Measurements from ENCODE around the gene FYTTD1. TPM values are rescaled to one million over a fixed set of nuclear protein-coding genes. Genes with fewer than 3 reads are reported as not detected.
A peak's percentile ranks its signal among the peaks of the same experiment; 100 is the strongest.

FYTTD1 gene
- total RNA-seq, 1 donor from 2014 or later, result 51.6 TPM

DNA sequence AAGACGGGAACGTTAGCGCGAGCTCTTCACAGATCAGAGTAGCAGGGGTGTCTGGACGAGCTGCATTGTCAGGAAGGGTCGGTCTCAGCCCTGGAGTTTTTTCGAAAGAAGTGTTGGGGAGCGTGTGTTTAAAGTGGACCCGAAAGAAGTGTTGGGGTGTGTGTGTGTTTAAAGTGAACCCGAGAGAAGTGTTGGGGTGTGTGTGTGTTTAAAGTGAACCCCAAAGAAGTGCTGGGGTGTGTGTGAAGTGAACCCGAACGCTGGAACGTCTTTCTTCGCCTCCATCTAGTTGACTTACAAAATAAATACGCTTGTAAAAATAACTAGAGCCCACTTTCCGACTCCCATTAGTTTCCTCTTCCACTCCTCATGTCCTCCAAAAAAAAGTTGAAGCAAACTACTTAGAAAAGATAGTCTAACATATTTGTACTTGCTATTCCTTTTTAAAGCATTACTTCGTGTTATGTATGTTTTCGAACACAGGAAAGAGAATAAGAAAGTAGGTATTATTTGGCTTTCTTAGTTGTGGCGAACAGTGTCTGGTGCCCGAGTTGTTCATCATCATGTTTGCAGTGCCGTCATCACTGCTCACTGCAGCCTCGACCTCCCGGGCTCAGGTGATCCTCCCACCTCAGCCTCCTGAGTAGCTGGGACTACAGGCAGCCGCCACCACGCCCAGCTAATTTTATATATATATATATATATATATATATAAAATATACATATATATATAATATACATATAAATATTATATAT, 42.4 kb downstream of the FYTTD1 start:
- peak overlapping the region; percentile 92 for H3K27ac Mint-ChIP-seq (ENCODE audit: unreplicated experiment)
- H3K27me3 Mint-ChIP-seq (ENCODE audit: unreplicated experiment), result peaks cover 10% of the 10 kb centered on the region
- H3K36me3 Mint-ChIP-seq (ENCODE audit: unreplicated experiment), result no peaks in the 10 kb centered on the region
- TF ChIP-seq, protein P1, sequence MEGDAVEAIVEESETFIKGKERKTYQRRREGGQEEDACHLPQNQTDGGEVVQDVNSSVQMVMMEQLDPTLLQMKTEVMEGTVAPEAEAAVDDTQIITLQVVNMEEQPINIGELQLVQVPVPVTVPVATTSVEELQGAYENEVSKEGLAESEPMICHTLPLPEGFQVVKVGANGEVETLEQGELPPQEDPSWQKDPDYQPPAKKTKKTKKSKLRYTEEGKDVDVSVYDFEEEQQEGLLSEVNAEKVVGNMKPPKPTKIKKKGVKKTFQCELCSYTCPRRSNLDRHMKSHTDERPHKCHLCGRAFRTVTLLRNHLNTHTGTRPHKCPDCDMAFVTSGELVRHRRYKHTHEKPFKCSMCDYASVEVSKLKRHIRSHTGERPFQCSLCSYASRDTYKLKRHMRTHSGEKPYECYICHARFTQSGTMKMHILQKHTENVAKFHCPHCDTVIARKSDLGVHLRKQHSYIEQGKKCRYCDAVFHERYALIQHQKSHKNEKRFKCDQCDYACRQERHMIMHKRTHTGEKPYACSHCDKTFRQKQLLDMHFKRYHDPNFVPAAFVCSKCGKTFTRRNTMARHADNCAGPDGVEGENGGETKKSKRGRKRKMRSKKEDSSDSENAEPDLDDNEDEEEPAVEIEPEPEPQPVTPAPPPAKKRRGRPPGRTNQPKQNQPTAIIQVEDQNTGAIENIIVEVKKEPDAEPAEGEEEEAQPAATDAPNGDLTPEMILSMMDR (IDR thresholded peaks at IDR 0.05; ENCODE audit: partially characterized antibody, unreplicated experiment), result no peak
- peak overlapping the region; percentile 100 for H3K4me3 Mint-ChIP-seq (ENCODE audit: unreplicated experiment)
- no peak for DNase-seq
- peaks cover 4% of the 10 kb centered on the region for H3K9me3 Mint-ChIP-seq (ENCODE audit: unreplicated experiment)
- H3K4me1 Mint-ChIP-seq (ENCODE audit: low read depth, unreplicated experiment), result peaks cover 2% of the 10 kb centered on the region

DNA sequence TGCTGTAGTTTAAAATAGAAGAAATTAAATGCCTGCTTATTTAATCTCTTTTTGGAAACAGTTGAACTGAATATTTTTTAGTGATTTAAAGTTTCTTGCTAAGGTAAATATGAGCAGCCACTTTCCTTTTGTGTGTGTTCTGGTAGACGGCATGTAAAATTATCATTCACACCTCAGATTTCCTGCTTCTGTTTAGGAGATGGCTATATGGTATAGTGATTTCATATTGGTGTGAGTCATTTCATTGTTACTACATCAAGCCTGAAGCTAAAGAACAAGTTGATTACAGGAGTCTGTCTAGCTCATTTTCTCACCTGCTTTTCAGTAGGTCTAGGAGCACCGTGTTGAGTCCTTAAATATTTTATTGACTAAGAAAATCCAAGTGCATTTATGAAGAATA, 43.6 kb downstream of the FYTTD1 start:
- Mint-ChIP-seq H3K4me3 (ENCODE audit: unreplicated experiment) (no peak overlapping the region), H3K27me3 (ENCODE audit: unreplicated experiment) (peaks cover 12% of the 10 kb centered on the region), H3K9me3 (ENCODE audit: unreplicated experiment) (peaks cover 5% of the 10 kb centered on the region), H3K27ac (ENCODE audit: unreplicated experiment) (no peak overlapping the region), H3K36me3 (ENCODE audit: unreplicated experiment) (no peaks in the 10 kb centered on the region), H3K4me1 (ENCODE audit: low read depth, unreplicated experiment) (peaks cover 2% of the 10 kb centered on the region)
- TF ChIP-seq, protein P1 (IDR thresholded peaks at IDR 0.05; ENCODE audit: partially characterized antibody, unreplicated experiment), result no peak
- DNase-seq, result no peak

DNA sequence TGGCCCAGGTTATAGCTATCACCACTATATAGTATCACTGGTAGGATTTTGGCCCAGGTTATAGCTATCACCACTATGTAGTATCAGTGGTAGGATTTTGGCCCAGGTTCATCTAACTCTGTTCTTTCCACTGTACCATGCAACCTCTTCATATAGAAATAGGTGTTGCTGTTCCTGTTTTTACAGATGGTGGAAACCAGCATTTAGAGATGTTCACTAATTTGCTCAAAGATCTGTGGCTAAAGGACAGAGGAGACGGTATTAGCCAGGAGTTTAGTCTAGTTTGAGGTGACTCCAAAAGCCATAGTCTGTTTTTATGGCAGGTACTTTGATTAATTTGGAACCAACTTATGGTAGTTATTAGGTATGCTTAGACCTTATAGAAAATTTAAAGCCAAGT, 44.4 kb downstream of the FYTTD1 start:
- peaks cover 6% of the 10 kb centered on the region for H3K9me3 Mint-ChIP-seq (ENCODE audit: unreplicated experiment)
- H3K36me3 Mint-ChIP-seq (ENCODE audit: unreplicated experiment), result no peaks in the 10 kb centered on the region
- no peak overlapping the region for H3K27ac Mint-ChIP-seq (ENCODE audit: unreplicated experiment)
- H3K4me1 Mint-ChIP-seq (ENCODE audit: low read depth, unreplicated experiment), result peaks cover 2% of the 10 kb centered on the region
- TF ChIP-seq, protein P1 (IDR thresholded peaks at IDR 0.05; ENCODE audit: partially characterized antibody, unreplicated experiment), result no peak
- H3K27me3 Mint-ChIP-seq (ENCODE audit: unreplicated experiment), result peaks cover 12% of the 10 kb centered on the region
- no peak for DNase-seq
- H3K4me3 Mint-ChIP-seq (ENCODE audit: unreplicated experiment), result no peak overlapping the region

DNA sequence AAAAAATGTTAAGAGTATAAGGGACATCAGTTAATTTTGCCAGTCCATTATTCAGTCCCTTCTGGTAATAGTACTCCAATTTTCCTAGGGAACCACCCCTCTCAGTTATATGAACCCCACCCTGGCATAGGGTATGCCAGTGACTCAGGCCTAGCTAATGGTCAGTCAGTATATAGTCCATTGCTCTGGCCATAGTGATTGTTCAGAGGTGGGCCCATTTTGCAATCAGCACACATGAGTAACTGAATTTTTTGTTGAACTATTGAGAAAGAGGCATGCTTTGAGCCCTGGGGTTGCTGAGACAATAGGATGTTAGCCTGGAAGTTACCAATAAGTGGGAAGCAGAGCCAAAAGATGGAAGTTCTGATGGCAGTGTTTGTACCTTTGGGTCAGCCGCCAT, 45.5 kb downstream of the FYTTD1 start:
- TF ChIP-seq, protein P1 (IDR thresholded peaks at IDR 0.05; ENCODE audit: partially characterized antibody, unreplicated experiment), result no peak
- peaks cover 2% of the 10 kb centered on the region for H3K4me1 Mint-ChIP-seq (ENCODE audit: low read depth, unreplicated experiment)

DNA sequence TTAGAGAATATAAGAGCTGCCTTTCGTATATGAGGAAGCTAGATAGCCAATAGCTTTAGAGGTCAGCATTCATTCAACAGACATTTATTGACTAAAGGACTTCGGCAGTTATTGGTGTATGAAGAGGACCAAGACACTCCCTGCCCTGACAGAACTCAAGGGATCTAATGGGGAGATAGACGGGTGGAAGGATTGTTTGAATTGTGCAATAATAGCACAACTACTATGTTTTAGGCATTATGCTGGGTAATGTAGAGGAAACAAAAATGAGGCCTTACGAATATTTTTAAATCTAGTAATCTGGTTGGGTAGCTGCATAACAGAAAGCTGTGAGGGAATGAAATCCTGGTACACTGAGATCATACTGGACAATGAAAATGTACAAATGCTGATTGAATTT, 46.4 kb downstream of the FYTTD1 start:
- H3K4me1 Mint-ChIP-seq (ENCODE audit: low read depth, unreplicated experiment), result peaks cover 2% of the 10 kb centered on the region
- TF ChIP-seq, protein P1 (IDR thresholded peaks at IDR 0.05; ENCODE audit: partially characterized antibody, unreplicated experiment), result no peak
- no peaks in the 10 kb centered on the region for H3K36me3 Mint-ChIP-seq (ENCODE audit: unreplicated experiment)
- peaks cover 7% of the 10 kb centered on the region for H3K27me3 Mint-ChIP-seq (ENCODE audit: unreplicated experiment)
- H3K27ac Mint-ChIP-seq (ENCODE audit: unreplicated experiment), result no peak overlapping the region
- peaks cover 6% of the 10 kb centered on the region for H3K9me3 Mint-ChIP-seq (ENCODE audit: unreplicated experiment)
- no peak for DNase-seq
- H3K4me3 Mint-ChIP-seq (ENCODE audit: unreplicated experiment), result no peak overlapping the region

More for the DNA sequence above, 45.5 kb downstream of the FYTTD1 start:
- Mint-ChIP-seq H3K27me3 (ENCODE audit: unreplicated experiment) (peaks cover 12% of the 10 kb centered on the region), H3K4me3 (ENCODE audit: unreplicated experiment) (no peak overlapping the region), H3K36me3 (ENCODE audit: unreplicated experiment) (no peaks in the 10 kb centered on the region), H3K27ac (ENCODE audit: unreplicated experiment) (no peak overlapping the region), H3K9me3 (ENCODE audit: unreplicated experiment) (peaks cover 6% of the 10 kb centered on the region)
- no peak for DNase-seq

Measured in glutamatergic neuron (in vitro differentiated cells).